ENCODE measurements around the gene DSCAM. TPM values are rescaled to one million over a fixed set of nuclear protein-coding genes. Genes with fewer than 3 reads are reported as not detected.

Gene DSCAM
- total and polyA plus RNA-seq, 10 of the 15 experiments (the other 5 are each of a cell fraction or from before 2014, with no cell fraction given), result not detected

- no TSS peak for BruUV-seq (replicated peaks)
- in situ Hi-C loops (cut with MboI), result no loop called here
Observed at GRCh38 chr21:40049031-40049930, 797.7 kb downstream of the DSCAM start.

More at GRCh38 chr21:40049031-40049930, 797.7 kb downstream of the DSCAM start:
- Histone ChIP-seq H3K27me3 (replicated peaks in 1 of 2; ENCODE audit: control insufficient read depth in 2 of 2, insufficient read depth in 2 of 2, low read length in 1 of 2) (no peaks in the 10 kb centered on the region), H3K36me3 (ENCODE audit: control insufficient read depth in 2 of 2, insufficient read depth in 2 of 2, low read length in 1 of 2) (no peaks in the 10 kb centered on the region), H3K4me2 (ENCODE audit: control insufficient read depth, insufficient read depth) (no peak overlapping the region), H2AFZ (ENCODE audit: control insufficient read depth, low read depth, low read length) (no peak overlapping the region), H3K9ac (ENCODE audit: control insufficient read depth, insufficient read depth, low read length) (no peak overlapping the region), H3K27ac (ENCODE audit: control insufficient read depth, insufficient read depth) (no peak overlapping the region), H3K4me1 (ENCODE audit: control insufficient read depth, insufficient read depth, low read length) (no peaks in the 10 kb centered on the region), H3K9me3 (replicated peaks; ENCODE audit: control insufficient read depth, insufficient read depth, low read length) (no peaks in the 10 kb centered on the region; the same call in 2 of the 3 replicates), H3K79me2 (ENCODE audit: control insufficient read depth, insufficient read depth, low read length) (no peaks in the 10 kb centered on the region), H4K20me1 (ENCODE audit: control insufficient read depth, insufficient read depth) (no peaks in the 10 kb centered on the region), H3K4me3 (no peak overlapping the region)
- ChIA-PET CTCF (no interaction called here), SMC1A (ENCODE audit: uncharacterized antibody, unreplicated experiment) (no interaction called here), POLR2A (no interaction called here), RAD21 (ENCODE audit: unreplicated experiment) (no interaction called here)
- no peak for ATAC-seq
- WGBS (ENCODE audit: insufficient coverage, insufficient replicate concordance, low lambda C conversion rate, missing lambda C conversion rate), result 9% methylated on average over 10 of the region's 10 CpGs
- intact Hi-C loops (cut with micrococcal nuclease; ENCODE audit: unreplicated experiment), result no loop called here
- no peak for DNase-seq (ENCODE audit: low read depth, low spot score)
- no peak for TF ChIP-seq POLR2AphosphoS2 (IDR thresholded peaks at IDR 0.05; ENCODE audit: low read depth, low read length)
- TF ChIP-seq KAT2A (conservative IDR thresholded peaks at IDR 0.05; ENCODE audit: control insufficient read depth, low read depth, low read length), result no peak
- no peak for TF ChIP-seq ATF2 (IDR thresholded peaks at IDR 0.05; ENCODE audit: low read length)
- TF ChIP-seq PBX3 (IDR thresholded peaks at IDR 0.05; ENCODE audit: insufficient replicate concordance, low read depth, low read length), result no peak
- TF ChIP-seq CREM (IDR thresholded peaks at IDR 0.05; ENCODE audit: low read depth), result no peak
- no peak for TF ChIP-seq MAX (IDR thresholded peaks at IDR 0.05; ENCODE audit: low read depth, low read length)
- TF ChIP-seq BCL11A (IDR thresholded peaks at IDR 0.05; ENCODE audit: low read depth, low read length), result no peak
- no peak for TF ChIP-seq HSF1 (IDR thresholded peaks at IDR 0.05; ENCODE audit: low read depth, low read length)
- no peak for TF ChIP-seq GATAD2B (conservative IDR thresholded peaks at IDR 0.05; ENCODE audit: low read depth)
- no peak for FAIRE-seq

All from GM12878 (cell line).